ENCODE data around the gene HINT1. TPM values are rescaled to one million over a fixed set of nuclear protein-coding genes. Genes with fewer than 3 reads are reported as not detected.

The HINT1 gene
- total RNA-seq, result 100 to 1,000 TPM; 323 to 329 TPM

DNA sequence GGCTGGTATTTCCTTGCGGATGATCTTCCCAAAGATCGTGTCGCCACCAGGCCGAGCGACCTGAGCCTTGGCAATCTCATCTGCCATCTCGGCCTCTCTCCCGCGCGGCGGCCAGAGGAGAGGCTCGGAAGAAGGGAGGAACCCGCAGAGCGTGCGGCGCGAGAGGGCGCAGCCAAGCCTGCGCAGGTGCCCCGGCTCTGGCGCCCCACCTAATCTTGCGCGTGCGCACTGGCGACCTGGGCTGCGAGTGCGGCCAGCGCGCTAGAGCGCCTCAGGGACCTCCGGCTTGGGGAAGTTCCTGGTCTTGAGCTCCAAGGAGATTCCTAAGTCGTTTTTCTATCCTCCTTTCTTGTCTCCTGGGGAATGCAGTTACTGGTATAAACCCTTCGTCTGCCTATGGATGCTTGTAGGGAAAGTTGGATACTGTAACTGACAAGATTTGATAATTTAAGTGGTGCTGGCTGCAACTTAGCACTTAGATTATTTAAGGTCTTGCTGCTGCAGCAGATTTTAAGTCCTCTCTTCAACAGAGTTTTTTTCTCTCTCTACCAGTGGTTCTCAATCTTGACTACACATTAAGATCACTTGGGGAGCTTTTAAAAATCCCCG, at the start of gene HINT1:
HINT1 (minus strand) TSS at position 138 of the 609 bp plus-strand sequence; CDS start at position 87, 51 bp downstream.
- Mint-ChIP-seq H3K36me3 (ENCODE audit: low read depth) (peaks cover 44% of the 10 kb centered on the region), H3K9me3 (no peaks in the 10 kb centered on the region), H3K4me3 (peak within 1 kb of the TSS; percentile 93), H3K4me1 (peaks cover 59% of the 10 kb centered on the region), H3K27me3 (no peaks in the 10 kb centered on the region), H3K27ac (peak within 1 kb of the TSS; percentile 97)
- POLR2A ChIA-PET, result interaction anchor here (0.6 to 8.0 kb wide), 30 partner anchors 9 to 250 kb away, joined by 3 to 128 read pairs (median 4); partner anchors contain the start of gene CDC42SE2
- peak; percentile 94 for DNase-seq
- CTCF ChIA-PET, result interaction anchor here (0.6 to 2.5 kb wide), 15 partner anchors 82 to 254 kb away, joined by 3 to 12 read pairs (median 3); partner anchors contain the start of gene CDC42SE2

DNA sequence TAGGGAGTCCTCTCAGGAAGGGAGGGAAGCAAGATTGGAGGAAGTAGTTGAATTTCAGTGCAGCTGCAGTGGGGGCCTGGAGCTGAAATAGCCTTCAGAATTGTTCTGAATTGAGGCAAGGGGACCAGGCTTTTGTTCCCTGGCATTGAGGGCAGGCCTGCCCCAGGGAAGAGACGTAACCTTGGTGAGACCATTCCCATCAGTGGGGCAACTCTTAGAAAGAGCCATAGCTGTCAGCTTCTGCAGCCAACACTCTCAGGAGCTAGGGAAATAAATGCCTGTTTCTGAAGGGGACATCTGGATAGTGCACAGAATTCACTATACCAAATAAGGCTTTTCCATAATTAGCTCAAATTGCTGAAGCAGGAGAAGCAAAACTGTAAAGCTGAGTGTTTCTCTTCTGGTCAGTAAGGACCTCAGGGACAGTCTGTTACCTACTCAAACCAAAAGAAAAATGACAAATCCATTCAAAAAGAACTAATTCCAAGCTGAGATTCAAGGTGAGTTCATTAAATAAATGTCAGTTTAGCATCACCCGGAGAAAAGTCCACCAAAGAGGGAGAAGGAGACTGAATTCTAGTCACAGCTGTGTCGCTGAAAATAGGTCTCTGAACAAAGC, 49.7 kb upstream of the HINT1 start:
- Mint-ChIP-seq H3K27ac (no peak overlapping the region), H3K4me3 (no peak overlapping the region), H3K9me3 (no peaks in the 10 kb centered on the region), H3K36me3 (ENCODE audit: low read depth) (peaks cover 17% of the 10 kb centered on the region), H3K4me1 (peaks cover 52% of the 10 kb centered on the region), H3K27me3 (no peaks in the 10 kb centered on the region)
- POLR2A ChIA-PET, result interaction anchor here (0.9 to 2.4 kb wide), 11 partner anchors 8 to 51 kb away, joined by 3 to 13 read pairs (median 3); partner anchors contain the start of genes CDC42SE2 and HINT1
- DNase-seq, result no peak
- CTCF ChIA-PET, result interaction anchor here (1.5 kb wide), 2 partner anchors 8 to 12 kb away, joined by 3 read pairs; no protein-coding TSS in a partner anchor

DNA sequence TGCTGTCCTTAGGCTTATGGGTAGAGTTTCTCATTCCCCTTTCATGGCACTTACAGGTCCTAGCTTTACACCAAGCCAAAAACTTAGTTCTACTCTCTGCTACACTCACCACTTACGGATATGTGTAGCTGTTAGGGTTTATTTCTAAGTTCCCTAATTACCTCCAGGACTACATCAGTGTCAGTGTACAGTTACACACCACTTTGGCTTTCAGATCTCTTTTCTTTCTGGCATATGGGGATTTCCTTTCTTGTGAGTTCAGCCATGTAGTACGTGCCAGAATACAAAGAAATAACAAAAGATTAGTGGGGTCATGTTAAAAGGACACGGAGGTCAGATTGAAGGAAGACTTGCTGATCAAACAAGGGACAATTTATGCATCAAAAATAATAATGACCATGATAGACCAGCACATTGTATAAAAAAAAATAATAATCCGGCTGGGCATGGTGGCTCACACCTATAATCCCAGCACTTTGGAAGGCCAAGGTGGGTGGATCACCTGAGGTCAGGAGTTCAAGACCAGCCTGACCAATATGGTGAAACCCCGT, 47.5 kb upstream of the HINT1 start:
- peaks cover 16% of the 10 kb centered on the region for H3K36me3 Mint-ChIP-seq (ENCODE audit: low read depth)
- ChIA-PET POLR2A (interaction anchor here (1.3 to 1.5 kb wide), 3 partner anchors 47 to 52 kb away, joined by 3 to 5 read pairs (median 4); no protein-coding TSS in a partner anchor), CTCF (no interaction called here)
- H3K4me3 Mint-ChIP-seq, result no peak overlapping the region
- no peaks in the 10 kb centered on the region for H3K27me3 Mint-ChIP-seq
- no peaks in the 10 kb centered on the region for H3K9me3 Mint-ChIP-seq
- H3K27ac Mint-ChIP-seq, result no peak overlapping the region
- H3K4me1 Mint-ChIP-seq, result peaks cover 44% of the 10 kb centered on the region
- DNase-seq, result no peak

DNA sequence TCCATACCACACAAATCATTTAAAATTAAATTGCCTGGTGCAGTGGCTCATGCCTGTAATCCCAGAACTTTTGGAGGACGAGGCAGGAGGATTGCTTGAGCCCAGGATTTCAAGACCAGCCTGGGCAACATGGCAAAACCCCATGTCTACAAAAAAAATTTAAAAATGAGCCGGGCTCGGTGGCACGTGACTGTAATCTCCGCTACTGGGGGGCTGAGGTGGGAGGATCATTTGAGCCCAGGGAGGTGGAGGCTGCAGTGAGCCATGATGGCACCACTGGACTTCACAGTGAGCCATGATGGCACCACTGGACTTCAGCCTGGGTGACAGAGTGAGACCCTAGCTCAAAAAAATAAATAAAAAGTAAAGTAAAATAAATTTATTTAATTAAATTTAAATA, 46.6 kb upstream of the HINT1 start:
- Mint-ChIP-seq H3K36me3 (ENCODE audit: low read depth) (peaks cover 11% of the 10 kb centered on the region), H3K27me3 (no peaks in the 10 kb centered on the region), H3K4me3 (no peak overlapping the region), H3K4me1 (peaks cover 50% of the 10 kb centered on the region), H3K9me3 (no peaks in the 10 kb centered on the region), H3K27ac (no peak overlapping the region)
- DNase-seq, result no peak
- CTCF ChIA-PET, result interaction anchor here (0.7 kb wide), 1 partner anchor 10 kb away, joined by 3 read pairs; no protein-coding TSS in a partner anchor
- POLR2A ChIA-PET, result interaction anchor here (0.6 to 1.5 kb wide), 3 partner anchors 48 to 53 kb away, joined by 3 to 5 read pairs (median 4); no protein-coding TSS in a partner anchor

DNA sequence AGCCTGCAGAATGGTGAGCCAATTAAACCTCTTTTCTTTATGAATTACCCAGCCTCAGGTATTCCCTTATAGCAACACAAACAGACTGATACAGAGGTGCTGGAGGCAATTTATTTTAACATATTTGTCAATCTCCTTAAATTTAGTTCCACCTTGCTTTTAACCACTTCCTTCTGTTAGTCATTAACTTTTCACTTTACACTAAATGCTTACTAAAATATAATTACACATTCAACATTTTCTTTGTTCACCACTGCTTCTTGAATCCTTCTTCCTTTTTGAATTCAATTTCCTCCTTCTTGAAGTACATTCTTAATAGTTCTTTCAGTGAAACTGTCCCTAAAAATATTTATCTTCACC, 45.1 kb upstream of the HINT1 start:
- no peak for DNase-seq
- Mint-ChIP-seq H3K4me1 (peaks cover 52% of the 10 kb centered on the region), H3K36me3 (ENCODE audit: low read depth) (peaks cover 8% of the 10 kb centered on the region), H3K4me3 (peak overlapping the region; percentile 65), H3K27ac (peak overlapping the region; percentile 91), H3K27me3 (no peaks in the 10 kb centered on the region), H3K9me3 (no peaks in the 10 kb centered on the region)
- ChIA-PET CTCF (interaction anchor here (1.7 kb wide), 1 partner anchor 46 kb away, joined by 6 read pairs; no protein-coding TSS in a partner anchor), POLR2A (interaction anchor here (1.0 to 2.1 kb wide), 9 partner anchors 14 to 71 kb away, joined by 3 to 36 read pairs (median 6); partner anchors contain the start of gene CDC42SE2)

DNA sequence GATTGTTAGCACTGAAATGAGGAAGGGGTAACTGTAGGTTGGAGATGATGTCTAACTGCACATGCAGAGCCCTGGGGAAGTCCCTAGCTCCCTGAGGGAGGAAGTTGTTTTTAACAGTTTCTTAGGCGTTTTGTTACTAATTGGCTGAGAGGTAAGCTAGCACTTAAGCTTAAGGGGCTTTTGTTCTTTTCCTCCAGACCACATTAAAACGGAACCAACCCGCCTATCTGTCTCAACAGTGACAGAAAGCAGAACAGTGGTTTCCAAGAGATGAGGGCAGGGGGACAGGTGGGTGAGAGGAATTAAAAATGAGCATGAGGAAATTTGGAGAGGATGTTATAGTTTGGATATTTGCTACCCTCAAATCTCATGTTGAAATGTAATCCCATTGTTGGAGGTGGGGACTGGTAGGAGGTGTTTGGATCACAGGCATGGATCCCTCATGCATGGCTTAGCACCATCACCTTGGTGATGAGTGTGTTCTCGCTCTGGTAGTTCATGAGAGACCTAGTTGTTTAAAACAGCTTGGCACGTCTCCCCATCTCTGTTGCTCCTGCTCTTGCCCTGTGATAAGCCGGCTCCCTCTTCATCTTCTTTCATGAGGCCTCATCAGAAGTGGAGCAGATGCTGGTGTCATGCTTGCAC, 44.6 kb upstream of the HINT1 start:
- ChIA-PET POLR2A (interaction anchor here (0.6 to 2.1 kb wide), 16 partner anchors 12 to 405 kb away, joined by 3 to 36 read pairs (median 4); partner anchors contain the start of genes CDC42SE2 and HINT1), CTCF (interaction anchor here (1.0 to 1.7 kb wide), 5 partner anchors 9 to 55 kb away, joined by 3 to 7 read pairs (median 4); partner anchors contain the start of gene CDC42SE2)
- Mint-ChIP-seq H3K4me3 (peak overlapping the region; percentile 65), H3K36me3 (ENCODE audit: low read depth) (peaks cover 4% of the 10 kb centered on the region), H3K9me3 (no peaks in the 10 kb centered on the region), H3K27me3 (no peaks in the 10 kb centered on the region), H3K4me1 (peaks cover 49% of the 10 kb centered on the region), H3K27ac (peak overlapping the region; percentile 91)
- peak; percentile 31 for DNase-seq

DNA sequence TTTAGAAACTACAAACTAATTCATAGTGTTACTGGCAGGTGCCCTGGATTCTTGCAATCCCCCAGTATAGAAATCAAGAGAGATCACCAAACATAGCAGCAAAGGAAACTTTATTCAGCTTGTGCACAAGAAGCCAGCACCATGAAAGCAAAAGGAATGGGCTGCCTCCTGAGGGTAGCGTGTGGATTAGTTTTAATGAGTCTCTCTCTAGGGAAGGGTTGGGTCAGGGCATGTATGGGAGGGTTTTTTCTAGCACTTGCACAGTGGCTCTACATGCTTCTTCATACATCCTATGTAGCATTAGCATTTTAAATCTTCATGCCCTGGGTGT, 44.1 kb upstream of the HINT1 start:
- H3K4me1 Mint-ChIP-seq, result peaks cover 44% of the 10 kb centered on the region
- no peak for DNase-seq
- peaks cover 4% of the 10 kb centered on the region for H3K36me3 Mint-ChIP-seq (ENCODE audit: low read depth)
- H3K27ac Mint-ChIP-seq, result peak overlapping the region; percentile 91
- H3K9me3 Mint-ChIP-seq, result no peaks in the 10 kb centered on the region
- peak overlapping the region; percentile 65 for H3K4me3 Mint-ChIP-seq
- ChIA-PET CTCF (interaction anchor here (1.0 to 1.7 kb wide), 5 partner anchors 9 to 55 kb away, joined by 3 to 7 read pairs (median 4); partner anchors contain the start of gene CDC42SE2), POLR2A (interaction anchor here (0.6 to 2.1 kb wide), 15 partner anchors 13 to 405 kb away, joined by 3 to 36 read pairs (median 5); partner anchors contain the start of genes CDC42SE2 and HINT1)
- no peaks in the 10 kb centered on the region for H3K27me3 Mint-ChIP-seq

DNA sequence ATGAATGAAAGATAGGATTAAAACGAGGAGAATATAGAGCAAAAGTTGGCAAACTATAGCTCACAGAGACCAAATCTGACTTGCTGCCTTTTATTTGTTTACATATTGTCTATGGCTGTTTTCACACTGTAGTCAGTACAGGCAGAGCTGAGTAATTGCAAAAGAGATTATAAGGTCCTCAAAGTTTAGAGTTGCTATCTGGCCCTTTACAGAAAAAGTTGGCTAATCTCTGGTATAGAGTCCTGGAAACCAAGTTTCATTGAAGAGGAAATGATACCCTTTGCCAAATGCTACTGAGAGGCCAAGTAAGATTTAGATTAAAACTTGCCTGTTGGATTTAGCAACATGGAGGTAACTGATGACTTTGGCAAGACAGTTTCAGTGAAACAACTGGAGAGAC, 41.7 kb upstream of the HINT1 start:
- ChIA-PET POLR2A (interaction anchor here (1.5 kb wide), 1 partner anchor 47 kb away, joined by 3 read pairs; no protein-coding TSS in a partner anchor), CTCF (interaction anchor here (0.9 kb wide), 1 partner anchor 10 kb away, joined by 3 read pairs; no protein-coding TSS in a partner anchor)
- Mint-ChIP-seq H3K27ac (no peak overlapping the region), H3K4me3 (no peak overlapping the region), H3K36me3 (ENCODE audit: low read depth) (peaks cover 4% of the 10 kb centered on the region), H3K9me3 (no peaks in the 10 kb centered on the region), H3K4me1 (peaks cover 35% of the 10 kb centered on the region), H3K27me3 (no peaks in the 10 kb centered on the region)
- DNase-seq, result no peak

DNA sequence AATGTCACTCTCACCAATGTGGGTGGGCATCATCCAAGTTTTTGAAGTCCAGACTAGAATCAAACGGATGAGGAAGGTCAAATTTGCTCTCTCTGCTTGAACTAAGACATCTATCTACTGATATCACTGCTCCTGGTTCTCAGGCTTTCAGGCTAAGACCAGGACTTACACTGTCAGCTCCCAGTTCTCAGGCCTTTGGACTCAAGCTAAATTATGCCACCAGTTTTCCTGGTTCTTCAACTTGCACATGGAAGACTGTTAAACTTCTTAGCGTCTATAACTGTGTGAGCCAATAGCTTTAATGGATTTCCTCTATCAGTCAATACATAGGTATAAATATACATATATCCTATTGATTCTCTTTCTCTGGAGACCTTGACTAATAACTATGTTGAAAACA, 41.0 kb upstream of the HINT1 start:
- DNase-seq, result no peak
- H3K36me3 Mint-ChIP-seq (ENCODE audit: low read depth), result peaks cover 4% of the 10 kb centered on the region
- no peak overlapping the region for H3K4me3 Mint-ChIP-seq
- H3K27ac Mint-ChIP-seq, result no peak overlapping the region
- peaks cover 31% of the 10 kb centered on the region for H3K4me1 Mint-ChIP-seq
- no peaks in the 10 kb centered on the region for H3K27me3 Mint-ChIP-seq
- CTCF ChIA-PET, result no interaction called here
- POLR2A ChIA-PET, result interaction anchor here (1.4 to 1.5 kb wide), 2 partner anchors 11 to 48 kb away, joined by 3 read pairs; no protein-coding TSS in a partner anchor
- H3K9me3 Mint-ChIP-seq, result no peaks in the 10 kb centered on the region

DNA sequence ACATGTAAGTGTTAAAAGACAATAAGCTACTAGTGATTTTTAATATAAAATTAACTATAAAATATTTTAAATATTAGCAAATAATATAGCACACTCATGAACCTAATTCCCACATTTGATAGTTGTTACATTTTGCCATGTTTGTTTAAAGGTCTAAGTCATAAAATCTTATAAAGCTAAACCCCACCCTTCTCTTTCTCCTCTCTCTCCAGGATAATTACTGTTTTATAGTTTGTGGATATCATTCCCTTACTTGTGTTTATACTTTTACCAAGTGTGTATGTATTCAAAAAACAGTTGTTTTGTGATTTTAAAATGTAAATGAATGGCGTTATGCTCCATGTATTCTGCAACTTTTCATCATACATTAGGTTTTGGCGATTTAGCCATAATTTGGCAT, 39.9 kb upstream of the HINT1 start:
- ChIA-PET POLR2A (interaction anchor here (1.4 kb wide), 1 partner anchor 12 kb away, joined by 3 read pairs; no protein-coding TSS in a partner anchor), CTCF (no interaction called here)
- Mint-ChIP-seq H3K36me3 (ENCODE audit: low read depth) (peaks cover 7% of the 10 kb centered on the region), H3K27me3 (no peaks in the 10 kb centered on the region), H3K9me3 (no peaks in the 10 kb centered on the region), H3K27ac (no peak overlapping the region), H3K4me3 (no peak overlapping the region), H3K4me1 (peaks cover 20% of the 10 kb centered on the region)
- no peak for DNase-seq

DNA sequence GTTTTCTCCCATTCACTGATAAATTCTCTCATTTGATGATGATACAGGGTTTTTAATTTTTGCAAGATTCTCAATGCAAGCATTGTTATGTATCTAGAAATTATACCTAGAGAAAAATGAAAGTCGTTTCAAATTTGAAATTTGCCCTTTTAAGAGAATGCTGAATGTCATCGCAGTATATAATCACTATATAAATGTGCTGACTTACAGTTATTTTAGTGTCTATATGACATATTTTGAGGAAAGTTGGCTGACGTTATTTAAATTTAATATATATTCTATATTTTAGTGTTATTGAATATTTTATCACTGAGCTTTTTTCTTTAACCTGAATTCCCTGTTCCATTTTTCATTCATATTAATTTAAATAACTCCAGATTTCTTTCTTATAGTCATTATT, 35.5 kb upstream of the HINT1 start:
- DNase-seq, result no peak
- CTCF ChIA-PET, result interaction anchor here (1.9 kb wide), 1 partner anchor 9 kb away, joined by 4 read pairs; no protein-coding TSS in a partner anchor
- Mint-ChIP-seq H3K4me1 (no peaks in the 10 kb centered on the region), H3K4me3 (no peak overlapping the region), H3K27me3 (no peaks in the 10 kb centered on the region), H3K36me3 (ENCODE audit: low read depth) (peaks cover 16% of the 10 kb centered on the region), H3K27ac (no peak overlapping the region), H3K9me3 (no peaks in the 10 kb centered on the region)
- POLR2A ChIA-PET, result interaction anchor here (1.0 kb wide), 1 partner anchor 9 kb away, joined by 4 read pairs; no protein-coding TSS in a partner anchor

DNA sequence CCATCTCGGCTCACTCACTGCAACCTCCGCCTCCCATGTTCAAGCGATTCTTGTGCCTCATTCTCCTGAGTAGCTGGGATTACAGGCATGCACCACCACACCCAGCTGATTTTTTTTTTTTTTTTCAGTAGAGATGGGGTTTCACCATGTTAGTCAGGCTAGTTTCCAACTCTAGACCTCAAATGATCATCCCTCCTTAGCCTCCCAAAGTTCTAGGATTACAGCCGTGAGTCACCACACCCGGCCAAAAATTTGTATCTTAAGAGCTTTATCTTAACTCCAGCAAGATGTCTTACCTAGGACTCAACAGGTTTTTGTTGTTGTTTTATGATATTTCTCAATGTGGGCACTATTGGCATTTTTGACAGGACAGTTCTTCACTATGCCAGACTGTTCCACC, 33.6 kb upstream of the HINT1 start:
- no peaks in the 10 kb centered on the region for H3K9me3 Mint-ChIP-seq
- no peaks in the 10 kb centered on the region for H3K27me3 Mint-ChIP-seq
- POLR2A ChIA-PET, result interaction anchor here (1.0 to 1.4 kb wide), 2 partner anchors 17 to 66 kb away, joined by 3 read pairs; partner anchors contain the start of gene CDC42SE2

More for the DNA sequence above, 33.6 kb upstream of the HINT1 start:
- CTCF ChIA-PET, result interaction anchor here (0.7 kb wide), 1 partner anchor 807 kb away, joined by 3 read pairs; no protein-coding TSS in a partner anchor
- DNase-seq, result no peak
- H3K27ac Mint-ChIP-seq, result no peak overlapping the region
- H3K36me3 Mint-ChIP-seq (ENCODE audit: low read depth), result peaks cover 16% of the 10 kb centered on the region
- H3K4me3 Mint-ChIP-seq, result no peak overlapping the region
- no peaks in the 10 kb centered on the region for H3K4me1 Mint-ChIP-seq
